GM21390 (cell line): ENCODE data around the gene RHPN2.

Source experiments
- ATAC-seq: cut with Tn5 transposase; IDR thresholded peaks from one replicate; pipeline ENCODE4 v1.9.1; 2021; ENCODE audit not compliant: unreplicated experiment

RHPN2 gene

GRCh38 chr19:33064792-33065550 is at the start of gene RHPN2:
Gene RHPN2, minus strand, starts transcription at chr19:33064888. Its CDS starts 36 bp downstream, at chr19:33064852.
- peak; percentile 74 for ATAC-seq

- ATAC-seq: no peak
Measured at GRCh38 chr19:33114312-33114711, 49.6 kb upstream of the RHPN2 start.

- ATAC-seq: no peak
Measured at GRCh38 chr19:33111587-33111986, 46.9 kb upstream of the RHPN2 start.

- no peak for ATAC-seq
Measured at GRCh38 chr19:33110137-33110910, 45.6 kb upstream of the RHPN2 start.

GRCh38 chr19:33108161-33108560 is 43.5 kb upstream of the RHPN2 start:
- ATAC-seq: no peak

- ATAC-seq: no peak
Measured at GRCh38 chr19:33102893-33103292, 38.2 kb upstream of the RHPN2 start.

GRCh38 chr19:33100894-33101644 is 36.4 kb upstream of the RHPN2 start:
- no peak for ATAC-seq

- ATAC-seq: no peak
Measured at GRCh38 chr19:33098055-33098534, 33.4 kb upstream of the RHPN2 start.

- ATAC-seq: no peak
Measured at GRCh38 chr19:33096005-33096404, 31.3 kb upstream of the RHPN2 start.

GRCh38 chr19:33094436-33095067 is 29.9 kb upstream of the RHPN2 start:
- ATAC-seq: no peak

- ATAC-seq: no peak
Measured at GRCh38 chr19:33093420-33094210, 28.9 kb upstream of the RHPN2 start.

GRCh38 chr19:33090179-33090578 is 25.5 kb upstream of the RHPN2 start:
- no peak for ATAC-seq

- no peak for ATAC-seq
Measured at GRCh38 chr19:33089010-33089409, 24.3 kb upstream of the RHPN2 start.

GRCh38 chr19:33086955-33087354 is 22.3 kb upstream of the RHPN2 start:
- no peak for ATAC-seq

- ATAC-seq: no peak
Measured at GRCh38 chr19:33085570-33086128, 21.0 kb upstream of the RHPN2 start.

- peak; percentile 90 for ATAC-seq
Measured at GRCh38 chr19:33080761-33081681, 16.3 kb upstream of the RHPN2 start, which contains the start of gene GPATCH1. Gene GPATCH1, plus strand, starts transcription at chr19:33081181. Its CDS starts 13 bp downstream, at chr19:33081194.

GRCh38 chr19:33075519-33075918 is 10.8 kb upstream of the RHPN2 start:
- no peak for ATAC-seq

- ATAC-seq: no peak
Measured at GRCh38 chr19:33071887-33072286, 7.2 kb upstream of the RHPN2 start.

- ATAC-seq: no peak
Measured at GRCh38 chr19:33067121-33067520, 2.4 kb upstream of the RHPN2 start.
